Activated CD8-positive, alpha-beta T cell treated with anti-CD3 and anti-CD28 coated beads for 36 hours (primary cell): ENCODE data around the gene CDH7. TPM values are rescaled to one million over a fixed set of nuclear protein-coding genes. Genes with fewer than 3 reads are reported as not detected.

Experiments
- ATAC-seq: fragments of 200-7000 bp; cut with Tn5 transposase; one replicate; pipeline ENCODE4 v1.10.0; 2021; ENCODE audit warnings: mild to moderate bottlenecking, moderate library complexity
- CTCF ChIA-PET: fragments of 350-600 bp; sonication (Branson Sonifier 250); formaldehyde crosslinking; loops from one replicate; lab custom pipeline; 2021; ENCODE audit warnings: antibody characterized with exemption; lab: Charles Lee
- POLR2A ChIA-PET: fragments of 350-600 bp; sonication (Branson Sonifier 250); formaldehyde crosslinking; loops from one replicate; lab custom pipeline; 2021; ENCODE audit warnings: antibody characterized with exemption; lab: Charles Lee
- DNase-seq: peaks from one replicate; pipeline ENCODE4 v3.0.0-alpha.2; 2020
- H3K27ac Mint-ChIP-seq: one replicate; pipeline ENCODE4 v1.8.0; 2021; ENCODE audit warnings: mild to moderate bottlenecking, mixed read lengths
- H3K27me3 Mint-ChIP-seq: one replicate; pipeline ENCODE4 v1.8.0; 2021; ENCODE audit warnings: mixed read lengths
- H3K36me3 Mint-ChIP-seq: one replicate; pipeline ENCODE4 v1.8.0; 2021; ENCODE audit warnings: low read depth, mixed read lengths
- H3K4me1 Mint-ChIP-seq: one replicate; pipeline ENCODE4 v1.8.0; 2021; ENCODE audit warnings: low read depth, mixed read lengths
- H3K4me3 Mint-ChIP-seq: one replicate; pipeline ENCODE4 v1.8.0; 2021; ENCODE audit warnings: mild to moderate bottlenecking, moderate library complexity, mixed read lengths
- H3K9me3 Mint-ChIP-seq: one replicate; pipeline ENCODE4 v1.8.0; 2021; ENCODE audit warnings: mixed read lengths
- intact Hi-C: fragments of 100-400 bp; cut with micrococcal nuclease; formaldehyde crosslinking; loops from one replicate; pipeline ENCODE4 v1.10.0; 2022
- total RNA-seq, 2 experiments: library from RNA; stranded (reverse); gene quantifications; one replicate each; pipeline ENCODE4 v1.2.3, GENCODE V29; 2021
- TF ChIP-seq, protein P1 (sequence below): fragments of 200-600 bp; IDR thresholded peaks from one replicate; pipeline ENCODE4 v1.8.0; 2022; ENCODE audit warnings: antibody characterized with exemption, mild to moderate bottlenecking

The CDH7 gene
- total RNA-seq, 2 experiments from 2014 or later: not detected

- CTCF ChIA-PET: no interaction called here
- H3K4me3 Mint-ChIP-seq: no peak overlapping the region
These were observed 64.7 kb downstream of the CDH7 start for GRCh38 chr18:65815506-65815905.

DNA sequence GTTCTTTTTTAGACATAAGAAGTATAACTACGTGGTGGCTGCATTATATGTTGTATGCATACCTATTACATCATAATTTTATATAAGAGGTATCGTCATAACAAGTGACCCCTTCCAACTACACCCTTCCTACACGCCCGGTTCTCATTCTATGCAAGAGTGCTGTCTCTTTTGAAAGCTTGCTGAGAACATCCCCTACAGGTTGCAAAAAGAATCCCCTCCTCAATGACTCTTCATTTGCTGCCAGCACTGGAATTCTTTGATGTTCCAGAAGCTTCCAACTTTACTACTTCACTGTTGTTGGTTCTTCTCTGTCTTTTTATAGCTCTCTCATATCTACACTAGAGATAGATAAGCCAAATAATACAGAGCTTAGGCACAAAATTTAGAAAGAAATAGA, 66.4 kb downstream of the CDH7 start:
- Mint-ChIP-seq H3K4me1 (no peaks in the 10 kb centered on the region), H3K36me3 (no peaks in the 10 kb centered on the region), H3K9me3 (peaks cover 4% of the 10 kb centered on the region), H3K4me3 (no peak overlapping the region), H3K27me3 (no peaks in the 10 kb centered on the region), H3K27ac (no peak overlapping the region)
- ChIA-PET POLR2A (interaction anchor here (0.6 kb wide), 1 partner anchor 1028 kb away, joined by 3 read pairs; no protein-coding TSS in a partner anchor), CTCF (no interaction called here)
- TF ChIP-seq, protein P1, sequence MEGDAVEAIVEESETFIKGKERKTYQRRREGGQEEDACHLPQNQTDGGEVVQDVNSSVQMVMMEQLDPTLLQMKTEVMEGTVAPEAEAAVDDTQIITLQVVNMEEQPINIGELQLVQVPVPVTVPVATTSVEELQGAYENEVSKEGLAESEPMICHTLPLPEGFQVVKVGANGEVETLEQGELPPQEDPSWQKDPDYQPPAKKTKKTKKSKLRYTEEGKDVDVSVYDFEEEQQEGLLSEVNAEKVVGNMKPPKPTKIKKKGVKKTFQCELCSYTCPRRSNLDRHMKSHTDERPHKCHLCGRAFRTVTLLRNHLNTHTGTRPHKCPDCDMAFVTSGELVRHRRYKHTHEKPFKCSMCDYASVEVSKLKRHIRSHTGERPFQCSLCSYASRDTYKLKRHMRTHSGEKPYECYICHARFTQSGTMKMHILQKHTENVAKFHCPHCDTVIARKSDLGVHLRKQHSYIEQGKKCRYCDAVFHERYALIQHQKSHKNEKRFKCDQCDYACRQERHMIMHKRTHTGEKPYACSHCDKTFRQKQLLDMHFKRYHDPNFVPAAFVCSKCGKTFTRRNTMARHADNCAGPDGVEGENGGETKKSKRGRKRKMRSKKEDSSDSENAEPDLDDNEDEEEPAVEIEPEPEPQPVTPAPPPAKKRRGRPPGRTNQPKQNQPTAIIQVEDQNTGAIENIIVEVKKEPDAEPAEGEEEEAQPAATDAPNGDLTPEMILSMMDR: no peak
- no peak for ATAC-seq
- no peak for DNase-seq
- intact Hi-C loops: no loop called here

More at GRCh38 chr18:65815506-65815905, 64.7 kb downstream of the CDH7 start:
- Mint-ChIP-seq H3K36me3 (no peaks in the 10 kb centered on the region), H3K27ac (no peak overlapping the region), H3K27me3 (no peaks in the 10 kb centered on the region), H3K9me3 (peaks cover 7% of the 10 kb centered on the region), H3K4me1 (no peaks in the 10 kb centered on the region)
- no peak for DNase-seq
- POLR2A ChIA-PET: interaction anchor here (0.6 kb wide), 1 partner anchor 34 kb away, joined by 3 read pairs; no protein-coding TSS in a partner anchor
- intact Hi-C loops: no loop called here
- no peak for ATAC-seq
- TF ChIP-seq, protein P1: no peak

DNA sequence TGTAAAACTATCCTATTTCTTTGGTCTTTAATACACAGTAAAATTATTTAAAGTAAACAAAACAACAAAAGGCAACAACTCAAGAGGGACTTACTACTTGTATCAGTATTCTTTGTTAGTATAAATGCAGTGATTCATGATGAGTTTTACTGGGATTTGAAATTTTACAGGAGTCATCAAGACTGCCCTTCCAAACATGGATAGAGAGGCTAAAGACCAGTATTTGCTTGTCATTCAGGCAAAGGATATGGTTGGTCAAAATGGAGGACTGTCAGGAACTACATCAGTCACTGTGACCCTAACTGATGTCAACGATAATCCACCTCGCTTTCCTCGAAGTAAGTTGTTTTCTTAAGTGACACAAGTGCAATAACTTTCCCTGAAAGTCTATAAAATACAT, 71.1 kb downstream of the CDH7 start:
- DNase-seq (no peak), ATAC-seq (no peak)
- ChIA-PET POLR2A (no interaction called here), CTCF (no interaction called here)
- H3K9me3 Mint-ChIP-seq: peaks cover 4% of the 10 kb centered on the region
- TF ChIP-seq, protein P1: no peak
- H3K27me3 Mint-ChIP-seq: no peaks in the 10 kb centered on the region
- intact Hi-C loops: no loop called here
- no peak overlapping the region for H3K4me3 Mint-ChIP-seq
- H3K27ac Mint-ChIP-seq: no peak overlapping the region
- H3K4me1 Mint-ChIP-seq: no peaks in the 10 kb centered on the region
- H3K36me3 Mint-ChIP-seq: no peaks in the 10 kb centered on the region

- intact Hi-C loops: no loop called here
- DNase-seq: no peak
- ChIA-PET CTCF (no interaction called here), POLR2A (no interaction called here)
- H3K36me3 Mint-ChIP-seq: no peaks in the 10 kb centered on the region
- H3K9me3 Mint-ChIP-seq: peaks cover 4% of the 10 kb centered on the region
- no peaks in the 10 kb centered on the region for H3K27me3 Mint-ChIP-seq
- ATAC-seq: no peak
- H3K27ac Mint-ChIP-seq: no peak overlapping the region
- H3K4me3 Mint-ChIP-seq: no peak overlapping the region
- TF ChIP-seq, protein P1: no peak
- H3K4me1 Mint-ChIP-seq: no peaks in the 10 kb centered on the region
These were observed 72.0 kb downstream of the CDH7 start for GRCh38 chr18:65822826-65823225.

GRCh38 chr18:65827444-65827843, 76.6 kb downstream of the CDH7 start:
- Mint-ChIP-seq H3K27me3 (no peaks in the 10 kb centered on the region), H3K4me1 (no peaks in the 10 kb centered on the region), H3K36me3 (no peaks in the 10 kb centered on the region), H3K4me3 (no peak overlapping the region), H3K27ac (no peak overlapping the region), H3K9me3 (no peaks in the 10 kb centered on the region)
- ChIA-PET POLR2A (no interaction called here), CTCF (no interaction called here)
- DNase-seq: no peak
- ATAC-seq: no peak
- intact Hi-C loops: no loop called here
- TF ChIP-seq, protein P1: no peak
